C4-2B (cell line): Measurements from ENCODE around the gene CREB5.

Experiments used
- CTCF ChIP-seq: fragments of 450-650 bp; conservative IDR thresholded peaks from 2 replicates; pipeline ENCODE4 v1.5.1; 2017; ENCODE audit warnings: mild to moderate bottlenecking
- ZFX ChIP-seq: fragments of 450-650 bp; IDR thresholded peaks from 2 replicates; pipeline ENCODE4 v1.6.1; 2017

GRCh38 chr7:28700790-28701203 is 288.5 kb downstream of the CREB5 start:
- no peak for TF ChIP-seq CTCF
- no peak for TF ChIP-seq ZFX
